ENCODE results near the gene SNX11.

SNX11 gene

GRCh38 chr17:48100160-48100559, 7.4 kb upstream of the SNX11 start:
- peak; percentile 78 for DNase-seq

DNA sequence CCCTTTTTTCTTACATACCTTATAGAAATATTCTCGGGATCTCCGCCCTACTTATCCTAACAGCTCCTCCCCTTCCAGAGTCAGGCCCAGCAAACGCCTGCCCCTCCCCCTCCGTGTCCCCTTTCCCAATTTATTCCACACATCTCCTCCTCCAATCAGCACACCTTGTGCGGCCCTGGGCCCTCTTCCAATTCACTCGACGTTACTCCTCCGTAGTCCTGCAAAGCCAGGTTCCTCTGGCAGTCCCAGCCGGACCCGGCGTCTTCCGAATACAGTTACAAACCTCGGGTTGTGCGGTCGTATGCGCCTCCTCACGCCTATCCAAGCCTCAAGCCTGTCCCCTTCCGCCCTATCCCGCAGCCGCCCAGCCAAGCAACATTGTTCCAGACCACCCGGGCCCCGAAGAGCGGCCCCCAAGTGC, 7.0 kb upstream of the SNX11 start:
- DNase-seq, result peak; percentile 75

DNA sequence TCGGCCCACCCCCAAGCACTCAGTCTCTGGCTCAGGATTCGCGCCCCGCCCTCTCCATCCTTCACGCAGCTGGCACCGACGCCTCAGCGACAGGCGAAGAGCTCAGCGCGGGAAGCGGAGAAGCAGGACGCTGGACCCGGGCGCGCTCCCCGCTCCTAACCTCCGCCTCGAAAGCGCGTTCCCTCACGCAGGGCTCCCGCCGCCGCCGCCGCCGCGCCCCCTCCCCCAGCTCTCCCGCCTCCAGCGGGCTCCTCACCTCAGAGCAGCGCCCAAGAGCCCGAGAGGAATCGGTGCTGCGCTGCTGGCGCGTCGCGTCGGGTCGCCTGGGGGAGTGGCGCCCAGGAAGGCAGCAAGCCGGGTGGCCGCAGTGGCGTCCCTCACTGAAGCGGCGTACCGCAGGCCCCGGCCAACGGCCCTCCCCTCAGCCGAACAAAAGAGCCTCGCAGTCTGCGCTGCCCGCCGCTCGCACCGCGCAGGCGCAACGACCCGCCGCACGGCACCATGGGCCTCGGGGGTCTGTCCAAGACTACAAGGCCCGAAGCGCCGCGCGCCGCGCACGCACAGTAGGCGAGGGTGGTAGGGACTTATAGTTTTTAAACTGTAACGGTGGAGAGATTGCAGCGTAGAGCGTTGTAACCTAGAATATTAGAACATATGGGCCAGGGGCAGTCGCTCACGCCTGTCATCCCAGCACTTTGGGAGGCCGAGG, 6.4 kb upstream of the SNX11 start, which contains the start of gene CBX1:
TSS of gene CBX1 (minus strand) at position 467 of the 709 bp plus-strand sequence. CDS start 24,474 bp downstream, outside the sequence.
- DNase-seq, result peak; percentile 95

DNA sequence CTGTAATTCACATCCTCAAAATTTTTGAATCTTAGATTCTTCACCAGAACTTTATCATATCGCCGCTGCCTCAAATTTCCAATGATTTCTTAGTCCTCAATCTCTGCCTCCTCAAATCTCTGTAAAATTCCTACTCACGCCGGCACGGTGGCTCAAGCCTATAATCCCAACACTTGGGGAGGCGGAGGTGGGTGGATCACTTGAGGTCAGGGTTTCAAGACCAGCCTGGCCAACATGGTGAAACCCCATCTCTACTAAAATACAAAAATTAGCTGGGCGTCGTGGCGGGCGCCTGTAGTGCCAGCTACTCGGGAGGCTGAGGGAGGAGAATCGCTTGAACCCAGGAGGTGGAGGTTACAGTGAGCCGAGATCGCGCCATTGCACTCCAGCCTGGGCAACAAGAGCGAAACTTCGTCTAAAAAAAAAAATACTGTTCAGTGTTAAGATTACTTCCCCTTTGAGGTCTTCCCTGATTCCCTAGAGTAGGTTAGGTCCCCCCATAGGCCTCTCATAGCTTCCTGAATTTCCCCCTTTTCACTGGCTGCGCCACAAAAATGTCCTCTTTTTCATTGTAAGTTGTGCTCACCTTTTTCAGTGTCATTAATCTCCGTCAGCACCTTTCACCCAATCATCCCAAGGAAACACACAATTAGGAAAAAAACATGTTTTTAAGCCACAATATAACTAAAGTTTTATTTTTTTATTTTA, 5.4 kb upstream of the SNX11 start:
- no peak for DNase-seq

GRCh38 chr17:48102798-48103715, 4.5 kb upstream of the SNX11 start:
- no peak for DNase-seq

- DNase-seq, result no peak
Measured at GRCh38 chr17:48104440-48104839, 3.1 kb upstream of the SNX11 start.

DNA sequence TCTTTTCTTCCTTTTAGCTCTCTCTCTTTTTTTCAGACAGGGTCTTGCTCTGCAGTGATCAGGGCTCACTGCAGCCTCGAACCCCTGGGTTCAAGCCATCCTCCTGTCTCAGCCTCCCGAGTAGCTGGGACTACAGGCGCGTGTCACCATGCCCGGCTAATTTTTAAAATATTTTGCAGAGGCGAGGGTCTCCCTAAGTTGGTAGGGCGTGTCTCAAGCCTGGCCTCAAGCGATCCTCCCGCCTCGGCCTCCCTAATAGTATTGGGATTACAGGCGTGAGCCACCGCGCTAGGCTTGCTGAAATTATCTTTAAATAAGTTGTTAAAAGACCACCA, 797 bp upstream of the SNX11 start:
- DNase-seq, result no peak

- DNase-seq, result no peak
Measured at GRCh38 chr17:48110761-48111160, 3.2 kb downstream of the SNX11 start.

DNA sequence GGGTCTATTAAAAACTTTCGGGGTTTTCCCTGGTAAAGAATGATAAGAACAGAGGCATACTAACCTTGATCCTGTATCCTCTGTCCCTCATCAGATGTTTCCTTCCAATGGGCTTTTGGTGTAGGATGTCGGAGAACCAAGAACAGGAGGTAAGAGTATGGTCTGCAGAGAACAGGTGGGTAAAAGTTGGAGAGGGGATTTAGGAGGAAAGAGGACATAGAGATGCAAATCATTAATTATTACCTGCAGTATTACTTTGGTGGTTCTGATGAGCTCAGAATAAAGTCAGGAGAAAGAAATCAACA, 4.3 kb downstream of the SNX11 start:
- no peak for DNase-seq

- DNase-seq, result no peak
Measured at GRCh38 chr17:48113201-48113676, 5.7 kb downstream of the SNX11 start.

GRCh38 chr17:48121923-48122664, 14.5 kb downstream of the SNX11 start:
- no peak for DNase-seq

DNA sequence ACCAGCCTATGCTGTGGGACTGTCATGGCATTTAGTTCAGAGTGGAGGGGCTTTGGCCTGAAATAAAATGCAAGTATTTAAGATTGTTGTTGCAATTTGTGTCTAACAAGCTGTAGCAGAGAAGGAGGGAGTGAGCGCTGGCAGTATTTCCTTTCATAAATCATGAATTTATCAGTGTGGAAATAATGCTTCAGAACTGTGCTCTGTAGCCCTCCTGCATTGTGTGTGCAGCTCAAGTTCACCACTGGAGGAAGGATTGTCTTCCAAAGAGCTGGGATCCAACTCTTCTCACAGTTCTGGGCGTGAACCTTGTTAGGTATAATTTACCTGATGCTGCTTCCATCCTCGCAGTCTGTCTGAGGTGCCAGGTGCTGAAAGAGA, 15.1 kb downstream of the SNX11 start:
- DNase-seq, result no peak

DNA sequence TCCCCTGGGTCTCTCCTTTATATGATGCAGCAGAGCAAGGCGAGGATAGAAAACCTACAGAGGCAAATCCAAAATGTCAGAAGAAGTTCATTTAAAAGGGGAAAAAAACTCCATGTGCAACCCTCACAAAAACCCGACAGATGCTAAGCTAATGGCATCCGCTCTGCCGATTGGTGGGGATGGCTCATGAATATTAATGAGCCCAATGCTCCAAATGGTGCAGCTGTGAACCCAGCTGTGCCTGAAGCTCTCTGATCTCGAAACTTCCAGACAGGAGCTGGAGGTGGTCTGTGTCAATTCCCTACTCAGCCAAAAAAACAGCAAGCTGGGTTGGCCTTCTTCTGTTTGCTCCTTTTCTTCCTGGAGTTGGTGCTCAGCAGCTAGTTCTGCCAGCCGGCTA, 15.5 kb downstream of the SNX11 start:
- DNase-seq, result no peak

DNA sequence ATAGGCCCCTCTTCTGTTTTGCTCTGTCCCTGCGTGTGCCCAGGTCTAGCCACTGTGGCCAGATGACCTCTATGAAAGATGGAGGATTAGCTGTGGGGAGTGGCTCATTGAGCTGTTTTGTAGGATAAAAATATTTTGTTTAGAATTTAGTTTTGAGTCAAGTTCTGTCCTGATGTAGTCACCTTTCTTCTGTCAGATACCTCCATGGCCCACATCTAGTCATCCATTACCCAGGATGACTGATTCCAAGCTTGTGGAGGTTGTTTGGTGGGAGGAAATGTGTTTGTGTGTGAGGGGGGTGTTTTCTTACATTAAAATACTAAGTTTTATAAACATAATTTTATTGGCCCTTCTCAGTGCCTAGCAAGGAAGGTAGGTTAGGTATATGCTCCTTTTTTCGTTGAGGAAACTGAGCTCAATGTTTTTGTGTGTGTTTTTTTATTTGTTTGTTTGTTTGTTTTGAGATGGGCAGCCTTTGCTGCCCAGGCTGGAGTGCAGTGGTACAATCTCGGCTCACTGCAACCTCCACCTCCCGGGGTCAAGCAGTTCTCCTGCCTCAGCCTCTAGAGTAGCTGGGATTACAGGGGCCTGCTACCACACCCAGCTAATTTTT, 16.3 kb downstream of the SNX11 start:
- DNase-seq, result no peak

GRCh38 chr17:48125829-48126531, 18.4 kb downstream of the SNX11 start:
- no peak for DNase-seq

- DNase-seq, result no peak
Measured at GRCh38 chr17:48126532-48126850, 18.9 kb downstream of the SNX11 start.

DNA sequence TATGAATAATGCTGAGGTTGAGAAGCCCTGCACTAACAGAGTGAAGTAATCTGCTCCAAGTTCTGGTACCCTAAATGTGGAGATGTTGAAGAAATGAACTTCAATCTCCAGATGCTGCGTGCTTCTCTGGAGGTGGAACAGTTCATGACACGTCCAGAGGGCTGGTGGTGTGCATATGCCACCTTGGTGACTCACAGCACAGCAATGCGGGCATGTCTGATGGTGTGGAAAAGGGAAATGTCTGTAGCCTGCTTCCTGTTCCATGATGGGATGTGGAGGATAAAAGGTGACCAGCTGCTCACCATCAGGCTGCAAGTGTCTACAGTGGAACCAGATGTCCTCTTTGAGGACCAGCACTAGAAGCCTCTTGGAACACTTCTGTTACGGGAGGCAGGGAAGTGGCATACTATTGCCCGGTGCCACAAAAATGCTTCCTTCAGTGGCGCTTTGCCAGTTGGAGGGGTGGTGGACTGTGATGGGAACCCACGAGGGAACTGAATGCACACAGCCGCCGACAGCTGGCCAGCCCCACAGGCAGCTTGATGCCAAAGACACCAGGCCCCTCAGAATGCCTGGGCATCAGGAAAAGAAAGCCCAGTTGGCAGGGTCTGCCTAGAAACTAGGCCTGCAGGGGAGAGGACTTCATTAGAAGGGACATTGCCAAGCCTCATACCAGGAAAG, 19.9 kb downstream of the SNX11 start:
- DNase-seq, result peak; percentile 35

DNA sequence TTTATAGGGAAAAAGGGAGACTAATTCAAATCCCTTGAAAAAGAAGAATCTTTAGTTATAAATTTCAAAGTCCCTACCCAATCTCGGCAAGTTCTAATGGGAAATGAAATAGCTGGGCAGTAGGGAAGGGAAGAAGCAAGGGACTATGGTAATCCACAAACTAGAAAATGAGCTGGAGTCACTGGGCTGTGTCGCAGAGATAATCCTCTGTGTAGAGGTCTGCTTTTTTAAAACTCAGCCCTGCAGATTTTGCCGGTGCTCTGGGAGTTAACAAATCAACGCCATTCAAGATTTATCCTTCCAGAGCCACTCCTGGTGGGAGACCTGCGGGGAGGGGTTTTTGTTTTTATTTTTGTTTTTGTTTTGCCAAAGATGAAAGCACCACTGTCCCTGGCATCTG, 20.8 kb downstream of the SNX11 start:
- DNase-seq, result no peak

- no peak for DNase-seq
Measured at GRCh38 chr17:48129981-48130380, 22.4 kb downstream of the SNX11 start.

DNA sequence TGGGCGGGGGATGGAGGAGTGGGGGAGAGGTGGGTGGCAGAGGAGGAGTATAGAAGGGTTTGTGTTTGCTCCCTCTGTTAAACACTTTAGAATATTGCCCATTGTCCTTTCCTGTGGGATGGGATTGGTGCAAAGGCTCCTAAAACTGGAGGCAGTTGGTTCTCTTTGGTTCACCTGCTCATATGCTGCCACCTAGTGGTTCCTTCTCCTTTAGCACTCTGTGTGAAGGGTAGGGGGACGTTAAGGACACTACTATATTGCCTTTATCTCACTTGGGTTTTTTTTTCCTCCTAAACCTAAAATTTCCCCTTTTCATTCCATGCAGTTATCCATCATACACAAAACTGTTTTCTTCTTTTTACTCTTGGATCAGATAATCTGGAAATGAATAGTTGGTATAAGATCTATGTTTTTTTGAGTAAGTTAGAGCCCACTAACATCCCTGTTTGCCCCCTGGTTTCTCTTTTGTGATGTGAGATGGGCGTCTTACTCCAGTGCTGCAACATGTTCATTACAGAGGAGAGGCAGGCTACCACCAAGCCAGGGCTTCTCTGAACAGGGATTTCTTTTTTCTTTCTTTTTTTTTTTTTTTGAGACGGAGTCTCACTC, 23.8 kb downstream of the SNX11 start:
- DNase-seq, result peak; percentile 63

- DNase-seq, result no peak
Measured at GRCh38 chr17:48132385-48132784, 24.8 kb downstream of the SNX11 start.

Measured in fibroblast of skin of right biceps (primary cell).